Activated T-cell treated with anti-CD3 and anti-CD28 coated beads for 1 hour (primary cell): Measurements from ENCODE around the gene RANBP10.
"Not testable (repeated sequence)": the region's sequence is repeated elsewhere in the genome, so short reads cannot be mapped to it uniquely, and the experiment has no call there.

Experiments used
- DNase-seq: peaks from one replicate; pipeline ENCODE4 v3.0.0-alpha.2; 2020; ENCODE audit warnings: low read depth

RANBP10 gene

DNA sequence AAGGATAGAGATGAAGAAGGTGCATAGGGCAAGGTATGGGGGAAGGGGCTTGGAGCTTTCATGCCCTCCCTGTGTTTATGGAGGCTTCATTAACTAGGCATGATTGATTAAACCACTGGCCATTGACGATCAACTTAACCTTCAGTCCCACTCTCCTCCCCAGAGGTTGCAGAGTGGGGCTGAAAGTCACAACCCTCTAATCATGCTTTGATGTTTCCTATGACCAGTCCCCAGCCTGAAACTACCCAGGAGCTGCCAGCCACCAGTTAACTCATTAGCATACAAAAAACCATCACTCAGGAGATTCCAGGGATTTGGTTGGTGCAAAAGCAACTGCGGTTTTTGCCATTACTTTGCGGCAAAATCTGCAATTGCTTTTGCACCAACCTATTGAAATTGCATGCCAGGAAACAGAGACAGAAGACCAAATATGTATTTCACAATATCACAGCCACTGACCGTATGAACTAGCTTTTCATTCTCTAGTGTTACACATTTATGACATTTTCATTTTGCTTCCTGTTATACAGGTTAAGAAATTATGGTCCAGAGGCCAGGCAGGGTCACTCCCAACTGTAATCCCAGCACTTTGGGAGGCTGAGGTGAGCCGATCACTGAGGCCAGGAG, 92.6 kb downstream of the RANBP10 start:
- DNase-seq = no peak

- no peak for DNase-seq
Measured at GRCh38 chr16:67710607-67711006, 95.8 kb downstream of the RANBP10 start.

DNA sequence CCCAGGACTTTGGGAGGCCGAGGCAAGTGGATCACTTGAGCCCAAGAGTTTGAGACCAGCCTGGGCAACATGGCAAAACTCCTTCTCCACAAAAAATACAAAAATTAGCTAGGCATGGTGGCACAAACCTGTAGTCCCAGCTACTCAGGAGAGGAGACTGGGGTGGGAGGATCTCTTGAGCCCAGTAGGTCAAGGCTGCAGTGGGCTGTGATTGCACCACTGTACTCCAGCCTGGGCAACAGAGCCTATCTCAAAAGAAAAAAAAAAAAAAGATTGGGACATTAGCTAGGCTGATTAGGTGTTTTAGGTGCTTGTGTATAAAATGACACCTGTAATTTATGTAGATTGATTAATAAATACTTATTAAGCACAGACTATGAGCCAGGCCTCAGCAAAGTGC, 97.3 kb downstream of the RANBP10 start:
- no peak for DNase-seq

DNA sequence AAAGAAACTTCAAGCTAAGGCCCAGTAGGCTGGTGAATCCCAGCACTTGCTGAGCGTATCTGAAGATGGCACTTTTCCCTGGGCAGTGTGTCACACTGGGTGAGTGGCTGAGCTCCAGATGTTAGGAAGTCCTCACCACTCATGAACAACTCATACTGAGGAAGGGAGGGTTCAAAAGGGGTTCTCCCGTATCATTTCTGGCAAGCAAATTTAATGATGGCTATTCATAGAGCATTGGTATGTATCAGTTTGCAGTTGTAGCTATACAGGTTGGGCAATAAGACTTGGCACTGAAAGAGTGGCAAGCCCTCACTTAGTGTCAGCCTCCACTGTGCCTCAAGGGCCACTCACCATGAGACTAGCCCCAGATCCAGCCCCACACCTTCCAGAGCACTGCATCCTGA, 98.0 kb downstream of the RANBP10 start:
- no peak for DNase-seq

DNA sequence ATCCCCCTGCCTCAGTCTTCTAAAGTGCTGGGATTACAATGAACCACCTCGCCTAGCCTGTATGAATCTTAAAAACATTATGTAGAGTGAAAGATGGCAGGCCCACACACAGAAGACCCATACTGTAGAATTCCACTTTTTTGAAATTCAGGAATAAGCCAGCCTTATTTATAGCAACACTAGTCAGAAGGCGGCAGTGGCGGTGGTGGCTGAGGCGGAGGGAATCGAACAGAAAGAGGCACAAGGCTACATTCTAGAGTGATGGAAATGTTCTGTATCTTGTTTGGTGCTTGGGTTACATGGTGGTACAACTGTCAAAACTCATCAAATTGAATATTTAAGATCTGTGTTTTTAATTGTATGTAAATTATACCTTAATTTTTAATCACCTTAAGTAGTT, 98.6 kb downstream of the RANBP10 start:
- no peak for DNase-seq

- DNase-seq = no peak
Measured at GRCh38 chr16:67707210-67707609, 99.2 kb downstream of the RANBP10 start.

GRCh38 chr16:67704110-67704509, 102.2 kb downstream of the RANBP10 start:
- no peak for DNase-seq

DNA sequence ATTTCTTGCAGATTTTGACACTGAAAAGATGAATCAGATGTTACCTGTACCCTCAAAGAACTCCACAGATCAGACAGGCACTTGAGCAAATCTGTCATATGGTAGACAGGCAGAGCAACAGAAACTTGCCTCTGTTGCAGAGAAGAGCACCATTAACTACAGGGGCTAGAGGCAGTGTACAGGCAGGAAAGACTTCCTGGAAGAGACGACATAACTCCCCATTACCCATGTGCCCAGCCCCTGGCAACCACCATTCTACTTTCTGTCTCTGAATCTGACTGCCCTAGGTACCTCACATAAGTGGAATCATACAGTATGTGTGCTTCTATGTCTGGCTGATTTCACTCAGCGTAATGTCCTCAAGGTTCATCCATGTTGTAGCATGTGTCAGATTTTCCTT, 102.7 kb downstream of the RANBP10 start:
- no peak for DNase-seq

GRCh38 chr16:67702130-67702529, 104.2 kb downstream of the RANBP10 start:
- no peak for DNase-seq

DNA sequence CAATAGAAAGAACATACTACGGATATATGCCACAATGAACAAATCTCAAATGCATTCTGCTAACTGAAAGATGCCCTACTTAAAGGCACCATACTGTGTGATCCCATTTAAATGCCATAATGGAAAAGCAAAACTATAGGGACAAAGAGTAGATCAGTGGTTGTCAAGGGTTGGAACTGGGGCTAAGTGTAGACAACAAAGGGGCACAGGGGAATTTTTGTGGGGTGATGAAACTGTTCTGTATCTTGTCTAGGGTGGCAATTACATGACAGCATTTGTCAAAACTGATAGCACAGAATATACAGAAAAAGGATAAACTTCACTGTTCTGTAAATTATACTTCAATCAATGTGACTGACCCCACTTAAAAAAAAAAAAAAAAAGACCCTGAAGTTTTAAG, 104.9 kb downstream of the RANBP10 start:
- no peak for DNase-seq

GRCh38 chr16:67699265-67699664, 107.1 kb downstream of the RANBP10 start:
- no peak for DNase-seq

DNA sequence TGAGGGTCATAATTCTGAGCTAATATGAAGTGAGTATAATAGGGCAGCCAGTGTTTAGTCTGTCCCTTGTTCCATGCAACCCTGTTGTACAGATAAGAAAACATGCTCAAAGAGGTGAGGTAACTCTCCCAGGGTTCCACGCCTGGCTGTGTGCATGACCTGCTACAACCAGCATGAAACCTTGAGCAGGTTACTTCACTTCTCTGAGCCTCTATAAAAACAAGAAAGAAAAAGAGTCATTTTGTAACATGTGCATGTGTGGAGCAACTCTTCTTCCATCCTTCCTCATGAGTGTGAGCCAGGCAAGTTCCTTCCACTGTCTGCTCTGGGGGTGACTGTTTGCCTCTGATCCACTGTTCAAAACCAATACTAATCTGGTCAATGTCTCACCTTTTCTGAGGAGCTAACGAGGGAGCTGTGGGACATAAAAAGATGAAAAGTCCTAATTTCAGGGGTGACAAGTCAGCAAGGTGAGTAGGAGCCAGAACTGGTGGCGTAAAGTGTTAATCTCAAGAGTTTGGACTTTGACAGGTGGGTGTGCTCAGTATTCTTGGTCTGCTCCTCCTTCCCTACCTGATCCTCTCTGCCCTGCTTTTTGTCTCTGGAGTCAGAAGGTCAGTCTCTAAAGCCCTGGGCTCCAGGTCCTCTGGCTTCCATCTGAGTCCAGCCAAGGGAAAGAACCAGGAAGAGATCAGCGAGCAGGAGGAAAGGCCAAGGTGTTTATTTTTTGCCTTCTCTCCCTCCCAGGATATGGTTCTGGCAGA, 108.8 kb downstream of the RANBP10 start:
- DNase-seq = no peak

DNA sequence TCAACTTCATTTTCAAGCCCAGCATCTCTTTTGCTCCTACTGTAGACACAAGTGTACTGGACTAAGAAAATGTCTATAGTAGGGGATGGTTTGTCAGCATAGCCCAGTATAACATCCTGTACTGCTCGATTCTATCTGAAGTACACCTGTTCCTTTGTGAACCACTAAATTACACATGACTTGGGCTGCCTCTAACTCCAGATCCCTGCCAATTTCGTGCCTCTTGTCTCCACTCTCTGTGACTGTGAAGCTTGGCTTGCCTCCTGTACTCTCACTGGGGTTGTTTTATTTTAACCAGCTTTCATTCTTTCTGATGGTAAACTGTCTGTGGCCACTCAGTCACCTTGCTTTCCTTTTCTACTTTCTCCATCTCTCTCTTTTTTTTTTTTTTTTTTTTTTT, 111.7 kb downstream of the RANBP10 start:
- DNase-seq = no peak

DNA sequence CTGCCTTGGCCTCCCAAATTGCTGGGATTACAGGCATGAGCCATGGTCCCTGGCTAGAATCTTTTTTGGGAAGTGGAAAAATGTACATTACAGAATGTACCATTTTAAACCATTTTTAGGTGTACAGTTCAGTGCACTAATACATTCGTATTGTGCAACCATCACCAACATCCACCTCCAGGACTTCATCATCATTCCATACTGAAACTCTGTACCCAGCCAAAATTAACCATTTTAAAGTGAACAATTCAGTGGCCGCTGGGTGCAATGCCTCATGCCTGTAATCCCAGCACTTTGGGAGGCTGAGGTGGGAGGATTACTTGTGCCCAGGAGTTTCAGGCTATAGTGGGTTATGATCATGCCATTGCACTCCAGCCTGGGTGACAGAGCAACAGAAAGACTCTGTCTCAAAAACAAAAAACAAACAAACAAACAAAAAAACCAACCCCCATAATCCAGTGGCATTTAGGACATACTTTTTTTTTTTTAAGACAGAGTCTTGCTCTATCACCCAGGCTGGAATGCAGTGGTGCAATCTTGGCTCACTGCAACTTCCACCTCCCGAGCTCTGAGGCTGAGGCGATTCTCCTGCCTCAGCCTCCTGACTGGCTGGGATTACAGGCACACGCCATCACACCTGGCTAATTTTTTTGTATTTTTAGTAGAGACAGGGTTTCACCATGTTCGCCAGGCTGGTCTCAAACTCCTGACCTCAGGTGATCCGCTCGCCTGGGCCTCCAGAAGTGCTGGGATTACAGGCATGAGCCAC, 112.7 kb downstream of the RANBP10 start:
- DNase-seq = not testable (repeated sequence)

- DNase-seq = no peak
Measured at GRCh38 chr16:67685388-67686112, 120.8 kb downstream of the RANBP10 start.

GRCh38 chr16:67683767-67684166, 122.6 kb downstream of the RANBP10 start:
- no peak for DNase-seq

- DNase-seq = no peak
Measured at GRCh38 chr16:67679935-67680897, 126.1 kb downstream of the RANBP10 start.

DNA sequence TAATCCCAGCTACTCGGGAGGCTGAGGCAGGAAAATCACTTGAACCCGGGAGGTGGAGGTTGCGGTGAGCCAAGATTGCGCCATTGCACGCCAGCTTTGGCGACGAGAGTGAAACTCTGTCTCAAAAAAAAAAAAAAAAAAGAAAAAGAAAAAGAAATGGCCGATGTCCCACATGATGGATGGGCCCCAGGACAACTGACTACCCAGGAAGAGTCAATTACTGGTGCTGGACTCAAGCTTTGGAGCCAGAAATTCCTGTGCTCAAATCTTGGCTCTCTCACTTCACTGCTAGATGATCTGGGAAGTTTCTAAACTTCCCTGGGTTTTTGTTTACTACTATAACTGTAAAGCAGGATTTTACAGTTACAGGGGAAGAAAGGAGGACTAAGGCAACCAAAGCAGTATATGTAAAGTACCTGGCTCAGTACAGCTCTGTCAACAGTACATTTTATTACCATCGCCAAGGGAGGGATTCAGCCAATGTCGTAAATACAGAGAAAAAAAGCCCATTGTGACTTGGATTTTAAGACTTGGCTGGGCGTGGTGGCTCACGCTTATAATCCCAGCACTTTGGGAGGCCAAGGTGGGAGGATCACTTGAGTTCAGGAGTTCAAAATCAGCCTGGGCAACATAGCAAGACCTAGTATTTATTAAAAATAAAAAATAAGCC, 127.9 kb downstream of the RANBP10 start:
- no peak for DNase-seq

GRCh38 chr16:67677712-67678111, 128.6 kb downstream of the RANBP10 start:
- DNase-seq = no peak

DNA sequence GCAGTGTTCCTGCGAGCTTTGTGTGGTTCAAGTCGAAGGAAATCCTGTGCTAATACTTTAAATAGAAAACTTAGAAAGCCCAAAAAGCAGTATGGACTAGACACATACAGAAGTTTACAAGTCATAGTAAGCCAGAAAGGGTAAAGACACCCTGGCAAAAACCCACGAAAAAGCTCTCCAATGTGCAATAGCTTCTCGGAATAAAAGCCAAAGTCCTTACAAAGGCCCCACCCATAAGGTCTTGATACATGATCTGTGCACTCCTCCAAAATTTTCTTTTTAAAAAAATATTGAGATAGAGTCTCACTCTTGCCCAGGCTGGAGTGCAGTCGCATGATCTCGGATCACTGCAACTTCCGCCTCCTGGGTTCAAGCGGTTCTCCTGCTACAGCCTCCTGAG, 129.4 kb downstream of the RANBP10 start:
- DNase-seq = no peak

DNA sequence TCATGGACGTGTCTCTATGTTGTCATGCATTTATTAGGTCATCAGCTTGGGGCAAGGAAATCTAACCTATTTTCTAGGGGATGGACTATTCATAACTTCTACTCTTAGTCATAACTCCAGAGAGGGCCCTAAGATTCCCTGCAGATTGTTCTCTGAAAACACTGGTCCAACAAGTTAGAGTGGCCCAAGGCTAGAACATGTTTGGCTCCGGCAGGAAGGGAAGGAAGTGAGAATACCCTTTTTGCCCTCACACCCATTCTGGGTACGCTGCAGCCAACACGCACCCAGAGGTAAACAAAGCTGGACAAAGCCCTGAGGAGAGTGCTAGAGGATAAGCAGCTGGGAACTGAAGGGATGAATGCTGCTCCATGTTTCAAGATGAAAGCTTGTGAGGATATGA, 129.8 kb downstream of the RANBP10 start:
- DNase-seq = no peak
